K562 (cell line): ENCODE data around the gene ZNF490. TPM values are rescaled to one million over a fixed set of nuclear protein-coding genes. Genes with fewer than 3 reads are reported as not detected.

Experiments
- CBX1 ChIP-seq: sonication (generic); IDR thresholded peaks from 2 replicates; pipeline ENCODE4 v1.6.1; 2016; ENCODE audit warnings: antibody characterized with exemption, low read depth, mild to moderate bottlenecking
- CC2D1A ChIP-seq: fragments of 450-650 bp; IDR thresholded peaks from 2 replicates; pipeline ENCODE4 v1.6.1; 2017; ENCODE audit warnings: mild to moderate bottlenecking
- ESRRA ChIP-seq: fragments of 450-650 bp; IDR thresholded peaks from 2 replicates; pipeline ENCODE4 v1.6.1; 2014; ENCODE audit warnings: low read depth, mild to moderate bottlenecking, moderate library complexity, borderline replicate concordance
- GATAD2B ChIP-seq: fragments of 450-650 bp; IDR thresholded peaks from 2 replicates; pipeline ENCODE4 v1.6.1; 2017; ENCODE audit warnings: mild to moderate bottlenecking, borderline replicate concordance
- HMGN3 ChIP-seq: IDR thresholded peaks from 2 replicates; pipeline ENCODE4 v1.6.1; 2011; ENCODE audit warnings: borderline replicate concordance, low read depth, mild to moderate bottlenecking, mixed read lengths, low read length; ENCODE audit not compliant: insufficient read length; ENCODE audit errors: extremely low read depth
- KLF10 ChIP-seq: fragments of 250-450 bp; sonication (Bioruptor Pico); IDR thresholded peaks from 2 replicates; pipeline ENCODE4 v1.6.1; 2021; ENCODE audit warnings: matching md5 sums
- NR2F6 ChIP-seq: fragments of 450-650 bp; formaldehyde crosslinking; IDR thresholded peaks from 2 replicates; pipeline ENCODE4 v1.4.0; 2020; ENCODE audit warnings: mild to moderate bottlenecking
- POU5F1 ChIP-seq: fragments of 150-350 bp; IDR thresholded peaks from 2 replicates; pipeline ENCODE4 v1.6.1; 2014; ENCODE audit warnings: borderline replicate concordance, low read length, low read depth, mild to moderate bottlenecking; ENCODE audit not compliant: partially characterized antibody
- SUPT5H ChIP-seq: fragments of 450-650 bp; IDR thresholded peaks from 2 replicates; pipeline ENCODE4 v1.6.1; 2016
- TAL1 ChIP-seq: fragments of 450-650 bp; IDR thresholded peaks from 2 replicates; pipeline ENCODE4 v1.6.1; 2016; ENCODE audit warnings: mild to moderate bottlenecking
- ZBTB7A ChIP-seq: IDR thresholded peaks from 2 replicates; pipeline ENCODE4 v1.6.1; 2011; ENCODE audit warnings: low read depth, mild to moderate bottlenecking, low read length, moderate library complexity, borderline replicate concordance; ENCODE audit not compliant: control insufficient read depth
- ZNF143 ChIP-seq: sonication (generic); formaldehyde crosslinking; IDR thresholded peaks from 2 replicates; pipeline ENCODE4 v1.9.0; 2022; ENCODE audit warnings: mild to moderate bottlenecking, missing genetic modification reagents
- ZNF239 ChIP-seq: fragments of 250-450 bp; sonication (Bioruptor Pico); IDR thresholded peaks from 2 replicates; pipeline ENCODE4 v1.4.0; 2020; ENCODE audit warnings: mild to moderate bottlenecking
- ZNF316 ChIP-seq: fragments of 450-650 bp; IDR thresholded peaks from 2 replicates; pipeline ENCODE4 v1.6.1; 2016
- ZNF586 ChIP-seq: fragments of 450-650 bp; formaldehyde crosslinking; conservative IDR thresholded peaks from 2 replicates; pipeline ENCODE4 v1.4.0; 2020; ENCODE audit warnings: mild to moderate bottlenecking, moderate library complexity
- ZNF79 ChIP-seq: fragments of 250-450 bp; sonication (Bioruptor Pico); IDR thresholded peaks from 2 replicates; pipeline ENCODE4 v1.4.0; 2020; ENCODE audit warnings: low read depth, mild to moderate bottlenecking, moderate library complexity
- ZSCAN29 ChIP-seq: fragments of 450-650 bp; IDR thresholded peaks from 2 replicates; pipeline ENCODE4 v1.6.1; 2017
- polyA plus RNA-seq, 8 experiments: library from polyadenylated mRNA; depleted of rRNA in 4 of 8; stranded (reverse) in 5 of 8; unstranded in 3 of 8; fragments of >200 nt; fragmentation: Nextera tagmentation in 2 of 8; fragmentation: Illumina TruSeq in 1 of 8; extraction: Ambion mirVana in 2 of 8; extraction: Trizol in 1 of 8; gene quantifications; 2 replicates each; pipeline versions ENCODE4 v1.2.1 to v1.2.3, GENCODE V29; 2011 to 2014; ENCODE audit warnings: inconsistent platforms in 1 of 8, missing spikeins in 1 of 8
- total RNA-seq, 7 experiments: library from RNA; depleted of rRNA in 6 of 7; stranded (reverse); fragments of >200 nt in 6 of 7; fragmentation: Illumina TruSeq in 2 of 7; extraction: Trizol in 2 of 7; gene quantifications; 2 replicates each; pipeline versions ENCODE4 v1.2.1 to v1.2.3, GENCODE V29; 2011 to 2021; ENCODE audit warnings: low replicate concordance in 1 of 7
- TF ChIP-seq, protein P1 (sequence below): sonication (generic); formaldehyde crosslinking; IDR thresholded peaks from 2 replicates; pipeline ENCODE4 v1.8.0; 2023; ENCODE audit warnings: mild to moderate bottlenecking, missing genetic modification reagents
- TF ChIP-seq, protein P2 (sequence below): fragments of 450-650 bp; formaldehyde crosslinking; IDR thresholded peaks from 2 replicates; pipeline ENCODE4 v1.4.0; 2022; ENCODE audit warnings: missing genetic modification characterization
- TF ChIP-seq, protein P3 (sequence below): fragments of 250-450 bp; sonication (Bioruptor Pico); IDR thresholded peaks from 2 replicates; pipeline ENCODE4 v1.5.0; 2021
- TF ChIP-seq, protein P4 (sequence below): fragments of 250-450 bp; sonication (Bioruptor Pico); IDR thresholded peaks from 2 replicates; pipeline ENCODE4 v1.4.0; 2020; ENCODE audit warnings: mild to moderate bottlenecking
- TF ChIP-seq, protein P5 (sequence below): conservative IDR thresholded peaks from 2 replicates; pipeline ENCODE4 v1.6.1; 2011; ENCODE audit warnings: low read depth, mild to moderate bottlenecking, low read length; ENCODE audit not compliant: control insufficient read depth

ZNF490 gene
- total and polyA plus RNA-seq, 9 of the 15 experiments (the other 6 are each of a cell fraction or from before 2014, with no cell fraction given), result 0.90 to 8.3 (median 4.4) TPM

DNA sequence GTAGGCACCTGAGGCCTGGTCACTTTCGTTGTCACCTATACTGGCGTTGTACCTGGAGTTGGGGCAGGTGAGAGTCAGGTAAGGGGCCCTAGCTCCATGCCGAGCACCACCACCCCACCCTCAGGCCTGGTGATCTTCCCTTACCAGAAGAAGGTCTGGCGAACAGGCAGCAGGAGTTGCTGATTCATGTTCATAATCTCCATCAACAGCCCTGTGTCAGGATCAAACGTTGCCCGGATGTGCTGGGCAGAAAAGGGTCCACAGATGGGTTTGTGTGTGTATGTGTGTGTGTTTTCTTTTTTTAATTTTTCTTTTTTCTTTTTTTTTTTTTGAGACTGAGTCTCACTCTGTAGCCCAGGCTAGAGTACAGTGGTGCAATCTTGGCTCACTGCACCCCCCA is 41.6 kb upstream of the ZNF490 start (continued):
- TF ChIP-seq, protein P1, sequence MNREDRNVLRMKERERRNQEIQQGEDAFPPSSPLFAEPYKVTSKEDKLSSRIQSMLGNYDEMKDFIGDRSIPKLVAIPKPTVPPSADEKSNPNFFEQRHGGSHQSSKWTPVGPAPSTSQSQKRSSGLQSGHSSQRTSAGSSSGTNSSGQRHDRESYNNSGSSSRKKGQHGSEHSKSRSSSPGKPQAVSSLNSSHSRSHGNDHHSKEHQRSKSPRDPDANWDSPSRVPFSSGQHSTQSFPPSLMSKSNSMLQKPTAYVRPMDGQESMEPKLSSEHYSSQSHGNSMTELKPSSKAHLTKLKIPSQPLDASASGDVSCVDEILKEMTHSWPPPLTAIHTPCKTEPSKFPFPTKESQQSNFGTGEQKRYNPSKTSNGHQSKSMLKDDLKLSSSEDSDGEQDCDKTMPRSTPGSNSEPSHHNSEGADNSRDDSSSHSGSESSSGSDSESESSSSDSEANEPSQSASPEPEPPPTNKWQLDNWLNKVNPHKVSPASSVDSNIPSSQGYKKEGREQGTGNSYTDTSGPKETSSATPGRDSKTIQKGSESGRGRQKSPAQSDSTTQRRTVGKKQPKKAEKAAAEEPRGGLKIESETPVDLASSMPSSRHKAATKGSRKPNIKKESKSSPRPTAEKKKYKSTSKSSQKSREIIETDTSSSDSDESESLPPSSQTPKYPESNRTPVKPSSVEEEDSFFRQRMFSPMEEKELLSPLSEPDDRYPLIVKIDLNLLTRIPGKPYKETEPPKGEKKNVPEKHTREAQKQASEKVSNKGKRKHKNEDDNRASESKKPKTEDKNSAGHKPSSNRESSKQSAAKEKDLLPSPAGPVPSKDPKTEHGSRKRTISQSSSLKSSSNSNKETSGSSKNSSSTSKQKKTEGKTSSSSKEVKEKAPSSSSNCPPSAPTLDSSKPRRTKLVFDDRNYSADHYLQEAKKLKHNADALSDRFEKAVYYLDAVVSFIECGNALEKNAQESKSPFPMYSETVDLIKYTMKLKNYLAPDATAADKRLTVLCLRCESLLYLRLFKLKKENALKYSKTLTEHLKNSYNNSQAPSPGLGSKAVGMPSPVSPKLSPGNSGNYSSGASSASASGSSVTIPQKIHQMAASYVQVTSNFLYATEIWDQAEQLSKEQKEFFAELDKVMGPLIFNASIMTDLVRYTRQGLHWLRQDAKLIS, result no peak
- TF ChIP-seq KLF10 (no peak), ZNF239 (no peak), ZBTB7A (no peak), TAL1 (peak; percentile 31; the same call in 1 of the 2 replicates), ZSCAN29 (no peak), ZNF586 (CRISPR knock-in tag) (no peak), CC2D1A (no peak), ZNF316 (peak; percentile 72), CBX1 (no peak), SUPT5H (no peak), HMGN3 (no peak), ZNF143 (no peak), ESRRA (no peak), GATAD2B (no peak), NR2F6 (no peak), ZNF79 (CRISPR knock-in tag) (no peak), POU5F1 (no peak)
- TF ChIP-seq, protein P2, sequence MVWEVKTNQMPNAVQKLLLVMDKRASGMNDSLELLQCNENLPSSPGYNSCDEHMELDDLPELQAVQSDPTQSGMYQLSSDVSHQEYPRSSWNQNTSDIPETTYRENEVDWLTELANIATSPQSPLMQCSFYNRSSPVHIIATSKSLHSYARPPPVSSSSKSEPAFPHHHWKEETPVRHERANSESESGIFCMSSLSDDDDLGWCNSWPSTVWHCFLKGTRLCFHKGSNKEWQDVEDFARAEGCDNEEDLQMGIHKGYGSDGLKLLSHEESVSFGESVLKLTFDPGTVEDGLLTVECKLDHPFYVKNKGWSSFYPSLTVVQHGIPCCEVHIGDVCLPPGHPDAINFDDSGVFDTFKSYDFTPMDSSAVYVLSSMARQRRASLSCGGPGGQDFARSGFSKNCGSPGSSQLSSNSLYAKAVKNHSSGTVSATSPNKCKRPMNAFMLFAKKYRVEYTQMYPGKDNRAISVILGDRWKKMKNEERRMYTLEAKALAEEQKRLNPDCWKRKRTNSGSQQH (CRISPR knock-in tag), result no peak
- TF ChIP-seq, protein P3, sequence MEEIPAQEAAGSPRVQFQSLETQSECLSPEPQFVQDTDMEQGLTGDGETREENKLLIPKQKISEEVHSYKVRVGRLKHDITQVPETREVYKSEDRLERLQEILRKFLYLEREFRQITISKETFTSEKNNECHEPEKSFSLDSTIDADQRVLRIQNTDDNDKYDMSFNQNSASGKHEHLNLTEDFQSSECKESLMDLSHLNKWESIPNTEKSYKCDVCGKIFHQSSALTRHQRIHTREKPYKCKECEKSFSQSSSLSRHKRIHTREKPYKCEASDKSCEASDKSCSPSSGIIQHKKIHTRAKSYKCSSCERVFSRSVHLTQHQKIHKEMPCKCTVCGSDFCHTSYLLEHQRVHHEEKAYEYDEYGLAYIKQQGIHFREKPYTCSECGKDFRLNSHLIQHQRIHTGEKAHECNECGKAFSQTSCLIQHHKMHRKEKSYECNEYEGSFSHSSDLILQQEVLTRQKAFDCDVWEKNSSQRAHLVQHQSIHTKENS (CRISPR knock-in tag), result no peak
- TF ChIP-seq, protein P4, sequence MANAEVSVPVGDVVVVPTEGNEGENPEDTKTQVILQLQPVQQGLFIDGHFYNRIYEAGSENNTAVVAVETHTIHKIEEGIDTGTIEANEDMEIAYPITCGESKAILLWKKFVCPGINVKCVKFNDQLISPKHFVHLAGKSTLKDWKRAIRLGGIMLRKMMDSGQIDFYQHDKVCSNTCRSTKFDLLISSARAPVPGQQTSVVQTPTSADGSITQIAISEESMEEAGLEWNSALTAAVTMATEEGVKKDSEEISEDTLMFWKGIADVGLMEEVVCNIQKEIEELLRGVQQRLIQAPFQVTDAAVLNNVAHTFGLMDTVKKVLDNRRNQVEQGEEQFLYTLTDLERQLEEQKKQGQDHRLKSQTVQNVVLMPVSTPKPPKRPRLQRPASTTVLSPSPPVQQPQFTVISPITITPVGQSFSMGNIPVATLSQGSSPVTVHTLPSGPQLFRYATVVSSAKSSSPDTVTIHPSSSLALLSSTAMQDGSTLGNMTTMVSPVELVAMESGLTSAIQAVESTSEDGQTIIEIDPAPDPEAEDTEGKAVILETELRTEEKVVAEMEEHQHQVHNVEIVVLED, result no peak
- TF ChIP-seq, protein P5, sequence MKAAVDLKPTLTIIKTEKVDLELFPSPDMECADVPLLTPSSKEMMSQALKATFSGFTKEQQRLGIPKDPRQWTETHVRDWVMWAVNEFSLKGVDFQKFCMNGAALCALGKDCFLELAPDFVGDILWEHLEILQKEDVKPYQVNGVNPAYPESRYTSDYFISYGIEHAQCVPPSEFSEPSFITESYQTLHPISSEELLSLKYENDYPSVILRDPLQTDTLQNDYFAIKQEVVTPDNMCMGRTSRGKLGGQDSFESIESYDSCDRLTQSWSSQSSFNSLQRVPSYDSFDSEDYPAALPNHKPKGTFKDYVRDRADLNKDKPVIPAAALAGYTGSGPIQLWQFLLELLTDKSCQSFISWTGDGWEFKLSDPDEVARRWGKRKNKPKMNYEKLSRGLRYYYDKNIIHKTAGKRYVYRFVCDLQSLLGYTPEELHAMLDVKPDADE, result no peak
